ENCODE measurements around the gene SNX5.
A peak's percentile ranks its signal among the peaks of the same experiment; 100 is the strongest.

The SNX5 gene

DNA sequence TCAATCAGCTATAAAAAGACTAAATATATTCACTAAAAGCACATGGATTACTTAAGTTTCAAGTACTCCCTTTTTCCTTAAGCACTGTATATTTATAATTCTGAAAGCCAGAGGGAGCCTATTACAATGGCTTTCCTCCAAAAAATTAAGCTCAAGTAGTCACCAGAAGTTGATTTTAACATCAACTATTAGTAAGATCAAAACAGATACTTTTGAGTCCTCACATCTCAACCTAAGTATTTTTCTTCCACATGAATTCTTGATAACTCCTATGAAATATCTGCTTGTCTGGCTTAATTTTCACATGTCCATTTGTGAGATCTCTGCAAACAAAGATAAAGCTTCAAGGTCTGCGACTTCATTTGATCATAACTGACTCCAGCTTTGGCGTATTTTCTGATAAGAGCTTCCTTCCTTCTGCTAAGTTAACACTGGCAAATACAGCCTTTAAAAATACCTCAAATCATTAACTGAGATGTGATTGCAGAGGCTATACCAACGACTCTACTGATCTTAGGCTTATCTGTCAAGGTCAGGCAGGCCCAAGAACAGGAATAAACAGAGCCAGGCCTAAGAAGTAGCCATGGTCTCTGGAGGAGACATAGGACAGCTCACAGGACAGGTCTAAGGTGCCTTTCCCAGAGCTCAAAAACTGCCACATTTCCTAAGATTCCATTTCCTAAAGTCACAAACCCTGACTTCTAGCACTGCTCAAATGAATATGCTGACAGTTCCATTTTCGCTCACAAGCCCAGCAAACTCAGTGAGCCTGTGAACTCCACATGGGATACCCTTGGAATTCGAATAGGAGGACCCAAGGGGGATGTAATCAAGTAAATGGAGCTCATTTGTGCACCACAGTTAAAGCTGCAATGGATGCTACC is 10.0 kb downstream of the SNX5 start:
- H3K9me3 ChIP-seq (ENCODE audit: control insufficient read depth, insufficient read depth, low read length) = no peaks in the 10 kb centered on the region
- H3K27me3 ChIP-seq (ENCODE audit: control insufficient read depth, insufficient read depth, low read length) = no peaks in the 10 kb centered on the region
- H3K27ac ChIP-seq (ENCODE audit: low read depth, low read length) = peak overlapping the region; percentile 46
- H3K4me1 ChIP-seq (ENCODE audit: control insufficient read depth, insufficient read depth, low read length) = peaks cover 41% of the 10 kb centered on the region
- H3K4me3 ChIP-seq (ENCODE audit: low read depth, low read length) = no peak overlapping the region
- no peak overlapping the region for H3K9ac ChIP-seq (ENCODE audit: low read depth, low read length)
- peaks cover 67% of the 10 kb centered on the region for H3K36me3 ChIP-seq (ENCODE audit: control insufficient read depth, insufficient read depth, low read length)

DNA sequence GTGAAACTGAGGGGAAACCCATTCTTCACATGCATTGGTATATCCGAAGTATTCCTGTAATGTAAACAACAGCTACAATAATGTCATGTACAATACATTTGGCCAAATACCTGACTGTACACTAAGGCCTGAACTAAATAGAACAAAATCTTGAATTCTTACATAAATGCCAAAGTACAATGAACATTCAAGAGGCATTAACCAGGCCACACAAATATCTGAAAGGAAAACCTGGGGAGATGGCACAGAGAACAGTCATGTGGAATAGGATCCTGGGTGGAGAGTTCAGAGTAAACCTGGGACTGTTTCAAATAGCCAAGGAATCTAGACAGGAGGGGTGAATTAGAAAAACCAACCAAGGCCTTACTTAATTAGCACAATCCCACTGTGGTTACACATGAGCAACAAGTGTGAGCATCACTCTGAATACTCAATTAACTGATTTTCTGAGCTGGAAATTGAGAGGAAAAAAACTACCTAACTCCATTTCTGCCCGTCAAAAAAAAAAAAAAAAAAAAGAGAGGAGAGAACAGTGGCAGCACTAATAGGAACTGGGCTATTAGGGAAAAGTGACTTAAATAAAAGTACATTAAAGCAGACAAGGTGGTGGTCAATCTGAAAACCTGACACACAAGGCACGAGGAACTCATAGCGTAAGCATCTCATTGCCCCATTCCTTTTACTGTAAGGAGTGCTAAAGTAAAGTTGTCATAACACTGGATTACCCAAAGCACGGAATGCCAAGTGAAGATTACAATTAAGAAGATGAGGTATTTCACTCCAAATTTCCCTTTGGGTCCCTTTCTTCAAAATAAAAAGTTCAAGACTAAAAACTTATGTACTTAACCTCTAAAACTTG is 10.9 kb downstream of the SNX5 start:
- Histone ChIP-seq H3K27me3 (ENCODE audit: control insufficient read depth, insufficient read depth, low read length) (no peaks in the 10 kb centered on the region), H3K27ac (ENCODE audit: low read depth, low read length) (no peak overlapping the region), H3K9me3 (ENCODE audit: control insufficient read depth, insufficient read depth, low read length) (no peaks in the 10 kb centered on the region), H3K36me3 (ENCODE audit: control insufficient read depth, insufficient read depth, low read length) (peaks cover 67% of the 10 kb centered on the region), H3K4me1 (ENCODE audit: control insufficient read depth, insufficient read depth, low read length) (peaks cover 32% of the 10 kb centered on the region), H3K9ac (ENCODE audit: low read depth, low read length) (no peak overlapping the region), H3K4me3 (ENCODE audit: low read depth, low read length) (no peak overlapping the region)

DNA sequence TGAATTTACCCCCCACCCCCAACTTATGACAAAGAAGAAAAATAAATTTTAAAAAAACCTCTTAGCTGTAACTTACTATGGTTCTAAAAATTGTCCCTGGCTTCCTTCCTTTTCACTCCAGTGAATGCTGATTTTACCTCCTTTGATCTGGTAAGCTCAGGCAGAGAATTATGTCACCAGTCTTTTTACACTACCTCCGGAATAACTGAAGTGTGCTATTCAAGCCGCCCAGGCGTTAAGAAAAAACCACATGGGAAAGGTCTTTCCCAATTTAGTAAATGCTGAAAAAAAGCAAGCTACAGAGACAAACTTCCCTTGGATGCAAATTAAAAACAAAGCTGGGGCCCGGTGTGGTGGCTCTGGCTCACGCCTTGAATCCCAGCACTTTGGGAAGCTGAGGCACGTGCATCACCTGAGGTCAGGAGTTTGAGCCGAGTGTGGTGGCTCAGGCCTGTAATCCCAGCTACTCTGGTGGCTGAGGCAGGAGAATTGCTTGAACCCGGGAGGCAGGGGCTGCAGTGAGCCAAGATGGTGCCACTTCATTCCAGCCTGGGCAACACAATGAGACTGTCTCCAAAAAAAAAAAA is 12.4 kb downstream of the SNX5 start:
- H3K9ac ChIP-seq (ENCODE audit: low read depth, low read length) = no peak overlapping the region
- H3K36me3 ChIP-seq (ENCODE audit: control insufficient read depth, insufficient read depth, low read length) = peaks cover 72% of the 10 kb centered on the region
- H3K27me3 ChIP-seq (ENCODE audit: control insufficient read depth, insufficient read depth, low read length) = no peaks in the 10 kb centered on the region
- peaks cover 20% of the 10 kb centered on the region for H3K4me1 ChIP-seq (ENCODE audit: control insufficient read depth, insufficient read depth, low read length)
- no peaks in the 10 kb centered on the region for H3K9me3 ChIP-seq (ENCODE audit: control insufficient read depth, insufficient read depth, low read length)
- no peak overlapping the region for H3K4me3 ChIP-seq (ENCODE audit: low read depth, low read length)
- H3K27ac ChIP-seq (ENCODE audit: low read depth, low read length) = peak overlapping the region; percentile 10

DNA sequence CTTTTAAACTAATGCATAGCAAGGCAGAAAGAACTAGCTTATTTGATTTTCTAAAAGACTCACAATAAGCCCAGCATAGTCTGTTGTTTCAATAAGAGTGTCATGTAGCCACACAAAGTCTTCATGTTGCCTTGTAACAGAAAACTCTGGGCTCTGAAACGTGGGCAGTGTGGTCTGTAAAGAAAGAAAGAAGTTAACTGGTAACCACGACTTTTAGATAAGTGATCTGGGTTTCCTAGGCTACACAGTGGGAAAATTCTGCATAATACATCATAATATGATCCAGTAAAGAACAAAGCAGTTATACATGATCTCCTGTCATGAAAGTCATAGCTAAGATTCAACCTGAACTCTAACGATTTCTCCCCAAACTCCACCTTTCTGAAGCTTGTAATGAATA is 13.3 kb downstream of the SNX5 start:
- Histone ChIP-seq H3K27me3 (ENCODE audit: control insufficient read depth, insufficient read depth, low read length) (no peaks in the 10 kb centered on the region), H3K36me3 (ENCODE audit: control insufficient read depth, insufficient read depth, low read length) (peaks cover 81% of the 10 kb centered on the region), H3K9ac (ENCODE audit: low read depth, low read length) (no peak overlapping the region), H3K27ac (ENCODE audit: low read depth, low read length) (no peak overlapping the region), H3K9me3 (ENCODE audit: control insufficient read depth, insufficient read depth, low read length) (no peaks in the 10 kb centered on the region), H3K4me1 (ENCODE audit: control insufficient read depth, insufficient read depth, low read length) (peaks cover 15% of the 10 kb centered on the region; the same call in 1 of the 2 replicates), H3K4me3 (ENCODE audit: low read depth, low read length) (no peak overlapping the region)

DNA sequence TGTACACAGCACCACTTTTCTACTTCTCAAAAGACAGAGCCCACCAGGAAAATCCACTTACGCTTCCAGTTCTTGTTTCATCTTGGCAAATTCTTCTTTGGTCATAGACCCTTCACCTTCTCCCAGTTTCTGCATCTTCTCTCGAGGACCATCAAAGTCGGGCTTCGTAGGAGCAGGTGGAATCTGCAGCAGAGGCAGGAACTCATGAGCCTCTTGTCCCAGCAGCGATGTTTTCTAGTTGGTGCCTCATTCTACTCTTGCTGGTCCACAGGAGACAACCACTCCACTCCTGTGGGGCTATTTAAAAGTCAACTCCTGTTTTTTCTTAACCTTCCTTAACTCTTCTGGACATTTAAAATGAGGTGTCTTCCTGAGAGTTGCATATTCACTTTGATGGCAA is 14.7 kb downstream of the SNX5 start:
- H3K27ac ChIP-seq (ENCODE audit: low read depth, low read length) = no peak overlapping the region
- no peak overlapping the region for H3K9ac ChIP-seq (ENCODE audit: low read depth, low read length)
- no peaks in the 10 kb centered on the region for H3K9me3 ChIP-seq (ENCODE audit: control insufficient read depth, insufficient read depth, low read length)
- no peaks in the 10 kb centered on the region for H3K27me3 ChIP-seq (ENCODE audit: control insufficient read depth, insufficient read depth, low read length)
- H3K36me3 ChIP-seq (ENCODE audit: control insufficient read depth, insufficient read depth, low read length) = peaks cover 92% of the 10 kb centered on the region
- H3K4me1 ChIP-seq (ENCODE audit: control insufficient read depth, insufficient read depth, low read length) = peaks cover 4% of the 10 kb centered on the region; the same call in 1 of the 2 replicates
- no peak overlapping the region for H3K4me3 ChIP-seq (ENCODE audit: low read depth, low read length)

DNA sequence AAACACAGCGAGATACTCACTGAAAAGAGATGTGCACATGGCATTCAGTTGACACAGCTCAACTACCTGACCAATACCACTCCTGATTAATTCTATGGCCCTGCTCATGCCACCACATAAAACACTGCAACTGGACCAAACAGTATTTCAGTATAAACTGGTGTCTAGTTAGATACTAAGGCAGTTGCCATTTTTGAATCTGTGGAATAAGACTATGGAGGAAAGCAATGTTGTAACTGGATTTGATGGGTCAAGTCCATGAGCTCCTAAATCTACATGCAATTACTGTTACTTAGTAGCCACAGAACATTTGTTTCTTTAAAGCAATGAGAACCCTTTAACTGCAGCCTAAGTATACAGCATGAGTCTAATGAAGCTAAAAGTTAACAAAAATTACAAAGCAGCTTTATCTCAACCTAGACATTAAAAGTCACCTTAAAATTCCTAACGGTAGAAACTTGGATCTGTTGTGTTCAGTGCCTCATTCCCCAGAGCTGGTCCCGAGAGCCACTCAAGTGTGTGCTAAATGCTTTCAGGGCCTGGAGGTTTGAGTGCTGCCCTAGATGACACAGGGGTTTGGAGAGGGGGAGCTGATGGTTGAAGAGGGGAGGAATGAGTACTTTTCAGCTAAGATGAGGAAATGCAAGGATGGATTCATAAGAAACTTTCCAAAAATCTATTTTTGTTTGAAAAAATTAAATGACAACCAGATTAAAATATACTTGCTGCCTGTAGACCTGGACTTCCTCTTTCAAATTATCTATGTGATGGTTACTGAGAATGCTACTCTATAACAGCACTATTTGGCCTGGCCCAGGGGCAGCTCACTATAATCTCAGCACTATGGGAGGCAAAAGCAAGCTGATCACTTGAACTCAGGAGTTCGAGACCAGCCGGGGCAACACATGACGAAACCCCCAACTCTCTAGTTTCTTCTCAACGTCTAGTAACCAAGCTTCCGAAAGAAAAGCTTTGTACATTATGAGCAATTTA is 15.6 kb downstream of the SNX5 start:
- H3K36me3 ChIP-seq (ENCODE audit: control insufficient read depth, insufficient read depth, low read length) = peaks cover 97% of the 10 kb centered on the region
- H3K9me3 ChIP-seq (ENCODE audit: control insufficient read depth, insufficient read depth, low read length) = no peaks in the 10 kb centered on the region
- H3K9ac ChIP-seq (ENCODE audit: low read depth, low read length) = no peak overlapping the region
- H3K4me1 ChIP-seq (ENCODE audit: control insufficient read depth, insufficient read depth, low read length) = no peaks in the 10 kb centered on the region
- no peak overlapping the region for H3K4me3 ChIP-seq (ENCODE audit: low read depth, low read length)
- no peaks in the 10 kb centered on the region for H3K27me3 ChIP-seq (ENCODE audit: control insufficient read depth, insufficient read depth, low read length)
- H3K27ac ChIP-seq (ENCODE audit: low read depth, low read length) = peak overlapping the region; percentile 5

DNA sequence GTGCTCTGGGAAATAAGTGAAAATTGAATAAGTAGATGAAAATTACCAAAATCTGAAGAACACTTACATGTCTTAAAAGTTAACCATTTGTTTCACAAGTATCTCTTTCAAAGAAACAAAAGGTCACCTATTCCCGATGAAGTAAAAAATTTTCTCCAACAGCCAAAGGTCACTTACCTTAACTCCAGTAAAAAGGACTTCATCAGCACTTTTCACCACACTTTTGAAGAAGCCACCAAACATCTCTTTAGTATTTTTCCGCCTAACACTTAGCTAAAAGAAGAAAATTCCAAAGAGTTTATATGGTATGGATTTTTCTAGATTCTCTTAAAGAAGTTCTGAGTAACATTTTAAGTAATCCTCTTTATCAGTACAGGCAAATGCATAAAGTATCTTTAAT is 17.3 kb downstream of the SNX5 start:
- Histone ChIP-seq H3K27ac (ENCODE audit: low read depth, low read length) (no peak overlapping the region), H3K4me3 (ENCODE audit: low read depth, low read length) (no peak overlapping the region), H3K36me3 (ENCODE audit: control insufficient read depth, insufficient read depth, low read length) (peaks cover 100% of the 10 kb centered on the region), H3K9me3 (ENCODE audit: control insufficient read depth, insufficient read depth, low read length) (no peaks in the 10 kb centered on the region), H3K4me1 (ENCODE audit: control insufficient read depth, insufficient read depth, low read length) (no peaks in the 10 kb centered on the region), H3K9ac (ENCODE audit: low read depth, low read length) (no peak overlapping the region), H3K27me3 (ENCODE audit: control insufficient read depth, insufficient read depth, low read length) (no peaks in the 10 kb centered on the region)

DNA sequence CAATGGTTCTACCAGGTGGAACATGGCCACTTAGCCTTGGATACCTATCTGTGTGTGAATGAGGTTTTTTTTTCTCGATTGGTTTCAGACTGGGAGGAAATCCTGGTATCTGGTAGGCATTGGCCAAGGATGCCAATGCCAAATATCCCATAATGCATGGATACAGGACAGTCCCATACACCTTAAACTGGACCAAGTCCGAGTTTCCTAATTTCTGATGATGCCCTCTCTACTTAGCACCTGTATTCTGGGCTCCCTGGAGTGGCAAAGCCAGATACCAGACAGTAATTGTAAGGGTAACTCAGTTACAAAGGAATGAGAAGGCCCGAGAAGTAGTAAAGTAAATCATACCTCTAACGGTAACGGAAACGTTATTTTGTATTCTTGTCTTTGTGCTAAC is 17.9 kb downstream of the SNX5 start:
- H3K27ac ChIP-seq (ENCODE audit: low read depth, low read length) = no peak overlapping the region
- H3K9ac ChIP-seq (ENCODE audit: low read depth, low read length) = no peak overlapping the region; the same call in 1 of the 2 replicates
- peaks cover 100% of the 10 kb centered on the region for H3K36me3 ChIP-seq (ENCODE audit: control insufficient read depth, insufficient read depth, low read length)
- no peaks in the 10 kb centered on the region for H3K4me1 ChIP-seq (ENCODE audit: control insufficient read depth, insufficient read depth, low read length)
- no peaks in the 10 kb centered on the region for H3K27me3 ChIP-seq (ENCODE audit: control insufficient read depth, insufficient read depth, low read length)
- no peaks in the 10 kb centered on the region for H3K9me3 ChIP-seq (ENCODE audit: control insufficient read depth, insufficient read depth, low read length)
- H3K4me3 ChIP-seq (ENCODE audit: low read depth, low read length) = no peak overlapping the region

DNA sequence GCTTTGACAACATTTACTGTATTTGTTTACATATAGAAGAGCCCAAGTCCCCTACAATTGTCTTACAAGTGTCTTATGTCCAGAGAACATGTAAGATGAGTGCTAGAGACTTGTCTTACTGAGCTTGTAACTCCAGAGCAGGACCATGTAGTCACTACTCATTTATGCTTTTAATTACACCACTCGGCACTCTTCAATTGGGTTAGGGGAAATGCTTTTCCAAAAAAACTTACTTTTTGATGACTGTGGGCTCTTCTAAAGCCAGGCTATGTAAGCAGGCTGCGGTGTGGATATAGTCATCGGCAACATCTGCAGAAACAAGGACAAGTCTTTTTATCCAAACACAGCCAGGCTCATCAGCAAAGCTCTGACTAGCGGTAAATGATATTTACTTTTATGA is 18.7 kb downstream of the SNX5 start:
- no peaks in the 10 kb centered on the region for H3K4me1 ChIP-seq (ENCODE audit: control insufficient read depth, insufficient read depth, low read length)
- no peaks in the 10 kb centered on the region for H3K9me3 ChIP-seq (ENCODE audit: control insufficient read depth, insufficient read depth, low read length)
- H3K27me3 ChIP-seq (ENCODE audit: control insufficient read depth, insufficient read depth, low read length) = no peaks in the 10 kb centered on the region
- no peak overlapping the region for H3K4me3 ChIP-seq (ENCODE audit: low read depth, low read length)
- H3K9ac ChIP-seq (ENCODE audit: low read depth, low read length) = no peak overlapping the region
- H3K36me3 ChIP-seq (ENCODE audit: control insufficient read depth, insufficient read depth, low read length) = peaks cover 100% of the 10 kb centered on the region
- no peak overlapping the region for H3K27ac ChIP-seq (ENCODE audit: low read depth, low read length)

DNA sequence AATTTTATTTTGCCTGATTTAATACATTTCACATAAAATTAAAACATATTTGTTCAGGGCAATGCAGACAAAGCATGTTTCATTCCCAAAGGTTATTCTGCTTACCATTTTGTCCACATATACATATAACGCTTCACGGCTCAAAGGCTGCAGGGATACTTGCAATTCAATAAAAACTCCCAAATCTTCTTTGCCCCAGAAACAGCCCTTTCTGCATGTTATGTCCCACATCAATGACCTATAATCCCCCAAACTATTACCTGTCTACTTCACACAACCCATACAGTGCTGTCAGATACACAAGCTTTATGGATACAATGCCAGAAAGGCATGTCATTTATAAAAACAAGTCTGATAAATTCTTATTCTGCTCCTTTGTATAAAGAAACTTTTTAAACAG is 20.2 kb downstream of the SNX5 start:
- Histone ChIP-seq H3K27ac (ENCODE audit: low read depth, low read length) (no peak overlapping the region), H3K27me3 (ENCODE audit: control insufficient read depth, insufficient read depth, low read length) (no peaks in the 10 kb centered on the region), H3K36me3 (ENCODE audit: control insufficient read depth, insufficient read depth, low read length) (peaks cover 99% of the 10 kb centered on the region), H3K9ac (ENCODE audit: low read depth, low read length) (no peak overlapping the region), H3K4me1 (ENCODE audit: control insufficient read depth, insufficient read depth, low read length) (no peaks in the 10 kb centered on the region; the same call in 1 of the 2 replicates), H3K9me3 (ENCODE audit: control insufficient read depth, insufficient read depth, low read length) (no peaks in the 10 kb centered on the region), H3K4me3 (ENCODE audit: low read depth, low read length) (no peak overlapping the region)
